Measurements from ENCODE around the gene MBD3L3.
"Not testable (repeated sequence)": the region's sequence is repeated elsewhere in the genome, so short reads cannot be mapped to it uniquely, and the experiment has no call there.

Gene MBD3L3

GRCh38 chr19:7058576-7058975 is at the start of gene MBD3L3:
TSS of gene MBD3L3 (minus strand) at chr19:7058676. CDS start at chr19:7058605, 71 bp downstream.
- not testable (repeated sequence) for DNase-seq (ENCODE audit: low spot score)

- DNase-seq (ENCODE audit: low spot score), result no peak
These were observed 48.5 kb upstream of the MBD3L3 start for GRCh38 chr19:7106711-7107657.

GRCh38 chr19:7104747-7105447 is 46.4 kb upstream of the MBD3L3 start:
- DNase-seq (ENCODE audit: low spot score), result no peak

GRCh38 chr19:7101498-7102253 is 43.2 kb upstream of the MBD3L3 start:
- DNase-seq (ENCODE audit: low spot score), result no peak

- DNase-seq (ENCODE audit: low spot score), result no peak
These were observed 41.1 kb upstream of the MBD3L3 start for GRCh38 chr19:7099597-7099921.

GRCh38 chr19:7098701-7099596 is 40.5 kb upstream of the MBD3L3 start:
- DNase-seq (ENCODE audit: low spot score), result peak; percentile 95

- no peak for DNase-seq (ENCODE audit: low spot score)
These were observed 39.6 kb upstream of the MBD3L3 start for GRCh38 chr19:7098096-7098495.

- no peak for DNase-seq (ENCODE audit: low spot score)
These were observed 30.5 kb upstream of the MBD3L3 start for GRCh38 chr19:7088999-7089398.

GRCh38 chr19:7083076-7083956 is 24.8 kb upstream of the MBD3L3 start:
- no peak for DNase-seq (ENCODE audit: low spot score)

- no peak for DNase-seq (ENCODE audit: low spot score)
These were observed 19.5 kb upstream of the MBD3L3 start for GRCh38 chr19:7078008-7078407.

- DNase-seq (ENCODE audit: low spot score), result no peak
These were observed 17.7 kb upstream of the MBD3L3 start for GRCh38 chr19:7076151-7076550.

- DNase-seq (ENCODE audit: low spot score), result no peak
These were observed 16.3 kb upstream of the MBD3L3 start for GRCh38 chr19:7074705-7075282.

GRCh38 chr19:7072541-7072940 is 14.1 kb upstream of the MBD3L3 start:
- no peak for DNase-seq (ENCODE audit: low spot score)

- no peak for DNase-seq (ENCODE audit: low spot score)
These were observed 11.4 kb upstream of the MBD3L3 start for GRCh38 chr19:7069904-7070226.

GRCh38 chr19:7069042-7069903 is 10.8 kb upstream of the MBD3L3 start, which contains the start of gene ZNF557:
TSS of gene ZNF557 (plus strand) at chr19:7069703. CDS start at chr19:7075075, 5,372 bp downstream.
- DNase-seq (ENCODE audit: low spot score), result peak; percentile 97

GRCh38 chr19:7068599-7068998 is 10.1 kb upstream of the MBD3L3 start:
- no peak for DNase-seq (ENCODE audit: low spot score)

GRCh38 chr19:7067716-7068115 is 9.2 kb upstream of the MBD3L3 start:
- DNase-seq (ENCODE audit: low spot score), result peak; percentile 23

GRCh38 chr19:7067122-7067521 is 8.6 kb upstream of the MBD3L3 start:
- DNase-seq (ENCODE audit: low spot score), result not testable (repeated sequence)

GRCh38 chr19:7063764-7064418 is 5.4 kb upstream of the MBD3L3 start:
- DNase-seq (ENCODE audit: low spot score), result no peak
